HG03064 (cell line): ENCODE measurements around the gene GDI1.
A peak's percentile ranks its signal among the peaks of the same experiment; 100 is the strongest.

Experiments used
- ATAC-seq: cut with Tn5 transposase; IDR thresholded peaks from one replicate; pipeline ENCODE4 v1.9.1; 2021; ENCODE audit warnings: low read depth; ENCODE audit not compliant: unreplicated experiment

GDI1 gene

DNA sequence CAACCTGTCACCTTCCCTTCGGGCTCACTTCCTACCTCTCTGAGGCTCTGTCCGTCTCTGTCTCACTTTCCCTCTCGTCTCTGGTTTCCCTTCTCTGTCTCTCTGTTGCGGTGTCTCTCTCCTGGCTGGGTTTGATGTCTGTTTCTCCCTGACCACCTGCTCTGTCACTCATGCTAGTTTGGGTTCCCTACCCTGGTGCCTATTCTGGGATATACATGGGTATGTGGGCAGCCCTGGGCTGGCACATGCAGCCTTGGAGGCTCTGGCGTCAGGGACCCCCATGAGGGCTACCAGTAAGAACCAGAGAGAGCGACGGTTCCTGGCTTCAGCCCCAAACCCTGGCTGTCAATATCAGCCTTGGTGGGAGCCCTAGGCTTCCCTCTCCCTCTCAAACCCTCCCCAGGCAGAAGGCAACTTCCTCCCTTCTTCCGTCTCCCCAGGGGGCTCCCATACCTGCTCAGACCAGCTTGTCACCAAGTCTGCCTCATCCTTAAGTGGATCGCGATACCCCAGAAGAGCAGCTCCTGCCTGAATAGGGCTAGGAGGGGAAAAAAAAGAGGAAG, 28.2 kb upstream of the GDI1 start:
- no peak for ATAC-seq

DNA sequence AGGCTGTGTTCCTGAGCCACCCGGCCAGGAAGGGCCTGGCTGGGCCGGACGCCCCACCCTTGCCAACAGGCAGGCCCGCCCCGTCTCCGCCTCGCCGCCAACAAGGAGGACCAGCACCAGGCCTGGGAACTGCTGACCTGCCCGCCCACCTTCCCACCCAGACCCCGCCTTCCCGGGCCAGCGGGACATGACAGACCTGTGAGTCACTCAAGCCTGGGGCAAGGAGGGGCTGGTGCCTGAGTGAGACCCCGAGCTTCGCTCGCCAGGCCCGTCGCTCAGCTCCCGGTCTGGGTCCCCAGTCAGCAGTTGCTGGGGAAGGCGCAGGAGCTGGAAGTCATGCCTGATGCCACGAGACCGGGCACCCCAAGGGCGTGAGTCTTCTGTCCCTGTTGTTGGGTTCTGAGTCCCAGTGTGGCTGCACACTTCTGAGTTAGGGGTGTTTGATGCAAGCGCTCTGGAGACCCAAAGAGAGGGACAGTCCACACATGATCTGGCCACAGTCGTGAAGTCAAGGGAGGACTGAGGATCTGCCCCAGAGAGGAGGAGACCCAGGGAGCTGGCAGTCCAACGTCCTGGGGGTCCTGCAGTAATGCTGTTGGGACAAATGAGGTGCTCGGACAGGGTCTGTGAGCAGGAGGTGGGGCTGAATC, 27.6 kb upstream of the GDI1 start, which contains the start of gene DNASE1L1:
TSS of gene DNASE1L1 (minus strand) at position 33 of the 650 bp plus-strand sequence. CDS start 3,686 bp downstream, outside the sequence.
- no peak for ATAC-seq

DNA sequence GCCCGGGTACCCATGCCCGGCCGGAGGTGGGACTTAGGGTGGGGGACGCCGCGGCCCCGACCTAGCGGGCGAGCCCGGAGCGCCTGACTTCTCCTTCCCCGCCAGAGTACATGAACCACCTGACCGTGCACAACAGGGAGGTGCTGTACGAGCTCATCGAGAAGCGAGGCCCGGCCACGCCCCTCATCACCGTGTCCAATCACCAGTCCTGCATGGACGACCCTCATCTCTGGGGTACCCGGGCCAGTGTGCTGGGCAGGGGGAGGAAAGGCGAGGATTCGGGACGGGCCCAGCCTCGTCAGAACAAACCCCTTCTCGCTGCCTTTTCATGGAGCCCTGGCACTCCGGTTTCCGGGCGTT, 25.0 kb upstream of the GDI1 start:
- ATAC-seq, result peak; percentile 51

DNA sequence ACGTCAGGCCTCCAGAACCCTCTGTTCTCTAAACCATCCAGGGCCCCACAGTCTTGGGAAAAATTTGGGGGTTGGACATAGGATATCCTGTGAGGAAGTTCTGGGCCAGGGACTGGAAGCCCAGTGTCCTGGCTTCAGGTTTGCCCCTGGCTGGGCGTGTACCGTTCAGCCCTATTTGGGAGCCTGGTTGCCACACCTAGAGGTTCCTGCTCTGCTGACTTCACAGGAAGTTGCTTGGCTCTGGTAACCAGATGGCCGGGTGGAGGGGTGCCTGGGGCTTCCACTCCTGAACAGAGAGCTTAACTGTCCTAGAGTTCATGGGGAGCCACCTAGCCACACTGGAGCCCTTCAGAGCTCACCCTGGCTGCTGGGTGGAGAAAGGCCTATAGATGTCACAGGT, 24.5 kb upstream of the GDI1 start:
- ATAC-seq, result no peak

DNA sequence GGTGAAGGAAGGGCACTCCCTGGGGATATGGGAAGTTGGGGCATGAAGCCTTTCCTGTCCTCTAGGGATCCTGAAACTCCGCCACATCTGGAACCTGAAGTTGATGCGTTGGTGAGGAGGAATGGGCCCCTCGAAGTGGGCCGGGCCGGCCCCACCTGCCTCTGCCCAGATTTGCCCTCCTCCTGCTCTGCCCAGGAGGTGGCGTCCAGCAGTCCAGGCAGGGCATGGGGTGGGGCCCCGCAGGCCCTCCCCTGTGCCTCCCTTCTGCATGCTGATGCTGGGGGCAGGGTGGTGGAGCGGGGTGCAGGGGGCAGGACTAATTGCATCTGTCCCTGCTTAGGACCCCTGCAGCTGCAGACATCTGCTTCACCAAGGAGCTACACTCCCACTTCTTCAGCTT, 23.8 kb upstream of the GDI1 start:
- no peak for ATAC-seq

DNA sequence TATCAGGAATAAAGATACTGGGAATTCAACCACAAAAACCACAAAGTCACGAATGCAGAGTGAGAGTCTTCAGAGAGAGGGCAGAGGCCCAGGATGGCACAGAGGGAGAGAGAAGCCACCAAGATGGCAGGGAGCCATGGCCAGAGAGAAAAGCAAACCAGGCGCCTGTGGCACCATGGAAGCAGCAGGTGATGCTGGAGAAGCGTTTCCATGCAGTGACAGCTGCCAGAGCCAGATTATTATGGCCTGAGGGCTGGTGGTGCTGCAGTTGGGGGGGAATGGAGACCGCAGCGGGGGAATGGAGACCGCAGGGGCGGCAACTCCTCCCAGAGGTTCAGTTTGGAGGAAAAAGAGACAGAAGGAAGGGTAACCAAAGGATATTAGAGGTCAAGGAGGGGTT, 19.8 kb upstream of the GDI1 start:
- ATAC-seq, result no peak

DNA sequence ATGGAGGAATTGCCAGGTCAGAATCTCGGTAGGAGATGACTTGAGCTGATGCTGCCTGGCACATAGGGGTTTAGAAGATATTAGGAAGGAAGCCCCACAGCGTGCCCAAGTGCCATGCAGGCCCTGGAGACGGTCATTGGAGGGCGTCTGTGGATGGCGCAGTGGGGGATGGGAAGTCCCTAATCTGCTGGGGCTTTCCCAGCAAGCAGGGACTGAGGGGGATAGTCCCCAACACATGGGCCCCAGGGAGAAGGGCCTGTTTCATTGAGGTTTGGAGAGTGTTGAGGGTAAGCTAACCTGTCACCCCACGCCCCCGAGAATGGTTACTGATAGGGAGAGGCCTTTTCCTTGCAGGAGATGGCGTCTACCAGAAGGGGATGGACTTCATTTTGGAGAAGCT, 17.8 kb upstream of the GDI1 start:
- ATAC-seq, result no peak

DNA sequence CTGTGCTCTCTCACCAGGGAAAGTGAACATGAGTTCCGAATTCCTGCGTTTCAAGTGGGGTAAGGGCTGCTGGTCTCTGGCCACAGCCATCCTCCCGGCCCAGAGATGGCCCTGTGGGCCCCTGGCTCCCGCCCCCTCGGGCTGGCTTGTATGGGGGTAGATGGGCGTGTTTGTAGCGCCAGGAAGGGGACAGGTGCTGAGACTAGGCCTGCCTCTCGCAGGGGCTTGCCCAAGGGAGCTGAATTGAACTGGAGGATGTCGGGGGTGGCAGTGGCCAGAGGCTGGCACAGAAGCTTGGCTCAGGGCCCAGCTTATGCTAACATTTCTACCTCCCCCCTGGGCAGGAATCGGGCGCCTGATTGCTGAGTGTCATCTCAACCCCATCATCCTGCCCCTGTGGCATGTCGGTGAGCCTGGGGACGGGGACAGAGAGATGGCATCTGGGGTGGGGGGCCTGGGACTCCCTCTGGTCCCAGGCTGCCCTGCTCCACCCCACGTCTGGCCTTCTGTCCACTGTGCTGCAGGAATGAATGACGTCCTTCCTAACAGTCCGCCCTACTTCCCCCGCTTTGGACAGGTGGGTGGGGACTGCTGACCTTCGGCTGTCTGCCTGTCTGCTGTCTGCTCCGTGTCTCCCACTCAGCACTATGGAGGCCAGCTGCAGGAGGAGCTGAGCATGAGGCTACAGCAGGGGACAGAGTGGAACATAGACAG, 17.1 kb upstream of the GDI1 start:
- ATAC-seq, result no peak

DNA sequence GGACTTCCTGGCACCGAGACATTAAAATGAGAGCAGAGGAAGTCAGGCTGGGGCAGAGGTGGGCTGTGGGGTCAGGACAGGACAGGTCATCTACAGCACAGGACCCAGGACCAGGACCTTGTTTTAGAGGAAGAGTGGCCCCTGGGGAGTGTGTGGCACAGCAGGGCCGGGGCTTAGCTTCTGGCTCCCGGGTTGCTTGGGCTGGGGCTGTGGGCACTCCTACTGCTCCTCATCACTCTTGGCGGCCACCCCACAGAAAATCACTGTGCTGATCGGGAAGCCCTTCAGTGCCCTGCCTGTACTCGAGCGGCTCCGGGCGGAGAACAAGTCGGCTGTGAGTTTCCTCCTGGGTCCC, 16.6 kb upstream of the GDI1 start:
- ATAC-seq, result no peak

DNA sequence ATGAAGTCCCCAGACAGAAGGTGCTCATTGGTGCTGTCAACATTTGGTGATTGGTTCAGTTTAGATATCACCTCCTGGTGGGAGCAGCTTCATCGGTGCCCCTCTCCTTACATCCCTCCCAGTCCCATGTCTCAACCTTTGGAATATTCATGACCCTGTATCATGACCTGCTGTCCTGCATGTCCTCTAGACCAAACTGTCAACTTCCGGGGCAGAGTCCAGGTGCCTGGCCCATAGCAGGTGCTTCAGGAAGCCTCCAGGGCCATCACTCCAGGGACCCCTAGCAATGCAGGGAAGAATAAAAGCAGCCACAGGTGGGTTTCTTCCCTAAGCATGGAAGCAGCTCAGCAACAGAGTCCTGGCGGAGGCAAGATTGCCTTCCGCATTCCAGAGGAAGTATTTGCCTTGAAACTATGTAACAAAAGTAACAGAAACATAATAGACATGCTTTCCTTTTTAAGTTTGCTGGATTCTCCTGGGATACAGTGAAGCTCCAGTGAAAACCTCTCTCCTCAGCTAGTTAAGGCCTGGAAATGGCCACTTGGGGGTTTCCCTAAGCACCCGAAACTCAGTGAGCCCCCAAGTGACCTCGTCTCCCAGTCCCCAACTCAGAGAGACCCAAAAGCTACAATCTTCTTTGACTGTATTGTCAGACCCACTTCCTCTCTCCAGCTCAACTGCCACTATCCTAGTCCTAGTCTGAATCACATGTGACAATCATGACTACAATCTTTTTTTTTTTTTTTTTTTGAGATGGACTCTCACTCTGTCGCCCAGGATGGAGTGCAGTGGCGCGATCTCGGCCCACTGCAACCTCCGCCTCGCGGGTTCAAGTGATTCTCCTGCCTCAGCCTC, 9.8 kb upstream of the GDI1 start:
- ATAC-seq, result no peak

DNA sequence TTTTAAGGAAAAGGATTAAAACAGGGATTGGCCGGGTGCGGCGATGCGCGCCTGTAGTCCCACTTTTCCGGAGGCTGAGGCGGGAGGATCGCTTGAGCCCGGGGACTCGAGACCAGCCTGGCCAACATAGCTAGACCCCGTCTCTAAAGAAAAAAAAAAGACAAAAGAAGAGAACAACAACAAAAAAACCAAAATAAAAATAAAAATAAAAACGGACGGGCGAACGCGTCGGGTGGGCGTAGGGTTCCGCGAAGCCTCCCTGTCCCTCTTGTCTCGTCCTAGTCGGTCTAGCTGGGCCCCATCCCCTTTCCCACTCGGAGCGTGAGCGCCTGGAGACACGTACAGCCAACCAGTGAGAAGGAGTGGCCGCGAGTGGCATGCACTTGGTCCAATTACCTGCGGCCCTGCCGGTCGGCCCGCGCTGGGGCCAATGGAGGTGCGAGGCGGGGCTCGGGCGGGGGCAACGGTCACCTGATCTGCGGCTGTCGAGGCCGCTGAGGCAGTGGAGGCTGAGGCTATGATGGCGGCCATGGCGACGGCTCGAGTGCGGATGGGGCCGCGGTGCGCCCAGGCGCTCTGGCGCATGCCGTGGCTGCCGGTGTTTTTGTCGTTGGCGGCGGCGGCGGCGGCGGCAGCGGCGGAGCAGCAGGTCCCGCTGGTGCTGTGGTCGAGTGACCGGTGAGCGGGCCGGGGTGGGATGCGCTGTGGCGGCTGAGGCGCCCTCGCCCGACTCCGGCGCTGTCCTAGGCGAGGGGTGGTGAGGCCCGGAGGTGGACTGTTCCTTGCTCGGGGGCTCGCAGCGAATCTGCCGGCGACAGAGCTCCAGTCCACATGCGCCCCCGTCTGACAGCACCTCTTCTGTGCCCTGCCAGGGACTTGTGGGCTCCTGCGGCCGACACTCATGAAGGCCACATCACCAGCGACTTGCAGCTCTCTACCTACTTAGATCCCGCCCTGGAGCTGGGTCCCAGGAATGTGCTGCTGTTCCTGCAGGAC, 8.5 kb upstream of the GDI1 start, which contains the start of gene ATP6AP1:
TSS of gene ATP6AP1 (plus strand) at position 502 of the 996 bp plus-strand sequence. CDS start at position 518, 16 bp downstream.
- peak; percentile 87 for ATAC-seq

DNA sequence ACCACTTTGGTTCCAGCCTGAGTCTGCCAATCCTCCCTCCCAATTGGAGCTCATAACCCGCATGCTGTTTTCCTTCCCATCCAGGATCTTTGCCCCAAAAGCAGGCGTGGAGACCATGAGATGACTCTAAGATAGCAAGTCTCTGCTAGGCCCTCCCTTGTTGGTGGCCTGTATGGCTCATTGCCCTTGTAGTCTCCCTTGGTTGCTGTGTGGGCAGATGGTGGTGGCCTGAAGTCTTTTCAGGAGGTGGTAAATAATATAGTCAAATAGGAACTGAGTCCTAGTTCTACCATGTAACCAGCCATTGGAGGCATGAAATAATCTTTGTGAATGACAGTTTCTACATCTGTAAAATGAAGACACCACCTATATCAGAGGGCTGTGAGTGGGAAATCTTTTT, 7.2 kb upstream of the GDI1 start:
- no peak for ATAC-seq

DNA sequence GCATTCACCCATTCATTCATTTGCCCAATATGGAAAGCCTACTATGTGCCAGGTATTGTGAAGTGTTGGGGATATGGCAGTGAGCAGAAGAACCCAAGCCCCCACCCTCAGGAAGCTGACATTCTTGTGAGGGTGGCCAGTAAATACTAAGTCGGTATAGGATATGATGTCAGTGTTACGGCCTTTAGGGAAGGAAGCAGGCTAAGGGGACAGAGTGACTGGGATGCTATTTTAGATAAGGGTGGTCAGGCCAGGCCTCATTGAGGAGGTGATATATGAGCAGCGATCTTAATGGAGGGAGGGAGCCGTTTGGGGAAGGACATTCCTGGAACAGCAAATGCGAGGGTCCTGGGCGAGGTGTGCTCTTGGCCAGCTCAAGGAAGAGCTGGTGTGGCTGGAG, 6.5 kb upstream of the GDI1 start:
- ATAC-seq, result no peak

DNA sequence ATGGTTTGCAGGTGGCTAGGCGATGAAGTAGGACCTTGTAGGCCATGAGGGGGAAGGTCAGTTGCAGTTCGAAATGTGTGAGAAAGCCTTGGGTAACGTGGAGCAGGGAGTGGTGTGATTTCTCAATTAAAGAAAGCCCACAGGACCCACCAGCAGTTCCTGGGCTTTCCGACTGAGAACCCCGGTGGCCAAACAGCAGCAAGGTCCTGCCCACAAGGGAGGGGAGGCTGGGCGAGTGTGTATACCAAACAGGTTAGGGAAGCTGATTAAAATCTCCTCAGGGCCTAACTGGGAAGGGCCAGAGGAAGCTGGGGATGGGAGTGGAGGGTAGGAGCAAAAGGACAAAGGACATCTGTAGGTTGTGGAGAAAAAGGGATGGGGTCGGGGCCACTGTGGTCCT, 6.0 kb upstream of the GDI1 start:
- no peak for ATAC-seq

DNA sequence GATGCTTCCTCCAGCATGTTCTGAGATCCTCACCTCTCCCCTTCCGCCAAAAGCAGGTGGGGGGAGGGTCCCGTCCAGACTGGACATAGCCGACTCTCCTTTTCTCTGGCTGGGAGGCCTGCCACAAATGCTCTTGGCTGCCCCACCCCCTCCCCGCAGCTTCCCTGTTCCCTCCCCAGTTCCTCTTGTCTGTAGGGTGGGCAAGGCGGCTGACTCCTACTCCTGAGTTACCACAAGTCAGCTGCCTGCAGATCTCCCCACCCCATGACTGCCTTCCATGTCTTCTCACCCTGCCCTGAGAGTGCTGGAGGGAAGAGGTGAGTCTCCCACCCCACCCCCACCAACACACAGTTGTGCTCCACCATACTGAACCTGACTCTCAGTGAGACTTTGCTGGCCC, 5.6 kb upstream of the GDI1 start:
- ATAC-seq, result no peak

DNA sequence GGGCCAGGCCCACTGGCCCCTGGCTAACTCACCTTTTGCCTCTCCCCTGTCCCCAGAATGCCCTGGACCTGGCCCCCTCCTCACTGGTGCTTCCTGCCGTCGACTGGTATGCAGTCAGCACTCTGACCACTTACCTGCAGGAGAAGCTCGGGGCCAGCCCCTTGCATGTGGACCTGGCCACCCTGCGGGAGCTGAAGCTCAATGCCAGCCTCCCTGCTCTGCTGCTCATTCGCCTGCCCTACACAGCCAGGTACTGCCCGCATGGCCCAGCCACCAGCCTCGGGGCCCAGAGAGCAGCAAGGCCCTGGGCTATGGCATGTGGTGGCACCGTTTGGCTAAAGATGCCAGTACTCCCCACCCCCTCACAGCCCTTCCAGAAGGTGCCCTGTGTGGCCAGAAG, 4.7 kb upstream of the GDI1 start:
- no peak for ATAC-seq

DNA sequence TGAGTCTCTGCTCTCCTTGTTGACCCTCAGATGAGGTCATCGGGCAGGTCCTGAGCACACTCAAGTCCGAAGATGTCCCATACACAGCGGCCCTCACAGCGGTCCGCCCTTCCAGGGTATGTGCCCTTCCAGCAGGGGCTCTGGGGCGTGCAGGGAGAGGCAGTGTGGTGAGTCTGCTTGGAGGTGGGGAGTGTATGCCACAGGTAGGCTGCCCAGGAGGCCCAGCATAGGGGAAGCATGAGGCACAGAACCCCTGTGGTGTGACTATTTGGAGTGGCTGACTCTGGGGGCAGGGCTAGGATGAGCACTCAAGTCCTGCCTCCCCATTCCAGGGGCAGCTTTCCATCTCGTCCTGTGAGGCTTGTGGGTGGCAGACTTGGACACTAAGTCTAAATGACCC, 3.3 kb upstream of the GDI1 start:
- ATAC-seq, result no peak

DNA sequence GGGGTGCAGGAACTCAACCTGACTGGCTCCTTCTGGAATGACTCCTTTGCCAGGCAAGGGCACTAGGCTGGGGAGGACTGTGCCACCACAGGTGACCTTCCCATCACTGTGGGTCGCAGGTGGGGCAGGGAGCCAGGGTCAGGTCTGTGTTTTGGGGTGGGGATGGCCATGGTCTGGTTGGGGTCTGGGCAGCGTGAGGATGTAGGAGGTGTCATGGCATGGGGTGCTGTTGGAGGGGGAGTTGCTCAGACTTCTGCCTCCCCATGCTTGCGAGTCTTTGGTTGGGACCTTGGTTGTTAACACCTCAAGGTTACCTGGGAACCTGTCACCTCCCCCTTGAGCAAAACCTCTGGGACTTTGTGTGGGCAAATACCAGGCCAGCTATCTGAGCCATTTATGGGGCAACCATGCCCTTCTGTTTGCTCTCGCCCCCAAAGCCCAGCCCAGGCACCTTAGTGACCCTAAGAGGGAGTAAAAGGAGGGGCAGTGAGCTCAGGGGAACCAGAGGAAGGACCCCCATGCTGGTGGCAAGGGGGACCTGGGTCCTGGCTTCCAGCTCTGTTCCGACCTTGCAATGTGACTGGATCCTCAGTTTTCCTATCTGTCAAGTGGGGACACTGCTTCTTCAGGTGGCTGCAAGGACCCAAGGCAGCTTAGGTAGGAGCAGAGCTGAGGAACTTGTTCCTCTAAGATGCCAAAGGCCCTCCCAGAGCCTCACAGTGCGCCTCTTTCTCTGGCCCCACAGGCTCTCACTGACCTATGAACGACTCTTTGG, 2.4 kb upstream of the GDI1 start:
- ATAC-seq, result no peak

DNA sequence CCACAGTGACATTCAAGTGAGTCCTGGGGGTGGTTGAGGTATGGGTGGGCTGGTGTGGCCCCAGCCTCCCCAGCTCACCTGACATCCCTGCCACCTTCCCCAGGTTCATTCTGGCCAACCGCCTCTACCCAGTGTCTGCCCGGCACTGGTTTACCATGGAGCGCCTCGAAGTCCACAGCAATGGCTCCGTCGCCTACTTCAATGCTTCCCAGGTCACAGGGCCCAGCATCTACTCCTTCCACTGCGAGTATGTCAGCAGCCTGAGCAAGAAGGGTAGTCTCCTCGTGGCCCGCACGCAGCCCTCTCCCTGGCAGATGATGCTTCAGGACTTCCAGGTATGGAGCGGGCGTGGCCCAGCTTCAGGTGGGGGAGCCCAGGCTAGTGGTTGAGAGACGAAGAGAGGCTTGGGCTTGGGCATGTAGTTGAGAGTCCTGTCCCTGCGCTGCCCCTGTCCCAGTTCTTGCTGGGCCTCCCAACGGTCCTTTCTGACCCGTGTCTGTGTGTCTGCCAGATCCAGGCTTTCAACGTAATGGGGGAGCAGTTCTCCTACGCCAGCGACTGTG, 1.7 kb upstream of the GDI1 start:
- no peak for ATAC-seq
